NCI-H128 (cell line): ENCODE data around the gene GCLC.
A peak's percentile ranks its signal among the peaks of the same experiment; 100 is the strongest.
"Not testable (repeated sequence)": the region's sequence is repeated elsewhere in the genome, so short reads cannot be mapped to it uniquely, and the experiment has no call there.

Experiments
- DNase-seq: peaks from one replicate; lab custom pipeline; 2025; ENCODE audit not compliant: unreplicated experiment; lab: John Stamatoyannopoulos, UW

Gene GCLC

DNA sequence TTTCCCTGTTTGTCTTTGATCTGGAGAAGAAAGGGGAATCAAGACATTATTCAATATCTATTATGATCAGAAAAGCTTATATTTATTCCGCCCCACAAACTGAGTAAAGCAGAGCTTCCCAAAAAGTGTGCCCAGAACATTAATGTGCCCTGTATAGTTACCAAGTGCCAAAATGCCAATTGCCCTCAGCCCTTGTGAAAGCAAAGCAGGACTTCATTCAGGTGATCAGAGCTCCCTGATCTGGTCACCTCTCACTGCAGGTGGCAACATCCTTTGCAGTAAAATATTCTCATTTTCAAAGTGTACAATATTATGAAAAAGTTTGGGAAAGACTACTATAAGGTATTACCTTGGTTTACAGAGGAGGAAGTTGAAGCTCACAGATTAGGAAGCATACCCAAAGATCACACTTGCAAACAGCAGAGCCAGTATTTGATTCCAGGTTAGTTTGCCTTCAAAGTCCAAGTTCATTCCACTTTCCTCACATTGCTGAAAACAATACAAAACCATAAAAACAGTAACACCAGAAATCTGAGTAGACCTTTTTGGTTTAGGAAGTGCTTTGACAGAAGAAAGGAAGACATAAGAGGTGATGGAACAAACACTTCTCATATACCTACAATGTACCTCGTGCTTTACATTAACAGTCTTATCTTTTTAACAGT is 19.6 kb upstream of the GCLC start:
- DNase-seq, result no peak

DNA sequence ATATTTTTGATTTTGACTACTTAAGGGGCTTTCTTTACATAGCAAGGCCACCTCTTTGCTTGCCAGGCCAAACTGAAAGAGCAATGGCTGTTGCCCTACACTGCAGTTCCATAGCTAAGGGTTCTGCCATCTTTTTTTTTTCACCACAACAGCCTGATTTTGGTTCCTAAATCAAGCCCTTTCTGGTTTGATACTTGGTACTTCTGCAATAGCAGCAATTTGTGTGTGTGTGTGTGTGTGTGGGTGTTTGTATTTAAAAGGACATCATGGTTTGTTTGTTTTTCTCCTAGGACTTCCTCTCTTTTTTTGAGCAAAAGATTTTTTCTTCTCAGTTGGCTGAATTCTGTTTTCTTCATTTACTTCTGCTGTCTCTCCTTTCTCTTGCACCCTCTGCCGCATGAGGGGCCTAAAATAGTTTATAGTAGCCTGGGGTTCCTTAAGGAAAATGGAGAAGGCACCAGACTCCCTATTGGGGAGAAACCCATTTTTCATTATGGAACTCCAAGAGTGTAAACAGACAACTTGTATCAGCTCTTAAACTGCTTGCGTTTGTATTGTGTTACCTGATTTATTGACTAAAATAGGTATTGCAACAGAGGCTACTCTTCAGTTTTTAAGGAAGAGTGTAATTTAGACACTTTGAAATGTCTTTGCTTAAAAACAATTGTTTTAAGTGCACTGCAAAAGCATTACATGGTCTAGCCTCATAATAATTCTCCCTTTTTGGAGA is 12.2 kb upstream of the GCLC start:
- DNase-seq, result no peak

DNA sequence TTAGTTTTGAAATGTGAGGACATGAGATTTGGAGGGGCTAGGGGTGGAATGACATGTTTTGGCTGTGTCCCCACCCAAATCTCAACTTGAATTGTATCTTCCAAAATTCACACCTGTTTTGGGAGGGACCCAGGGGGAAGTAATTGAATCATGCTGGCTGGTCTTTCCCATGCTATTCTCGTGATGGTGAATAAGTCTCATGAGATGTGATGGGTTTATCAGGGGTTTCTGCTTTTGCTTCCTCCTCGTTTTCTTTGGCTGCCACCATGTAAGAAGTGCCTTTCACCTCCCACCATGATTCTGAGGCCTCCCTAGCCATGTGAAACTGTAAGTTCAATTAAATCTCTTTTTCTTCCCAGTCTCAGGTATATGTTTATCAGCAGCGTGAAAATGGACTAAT is 8.7 kb upstream of the GCLC start:
- not testable (repeated sequence) for DNase-seq

DNA sequence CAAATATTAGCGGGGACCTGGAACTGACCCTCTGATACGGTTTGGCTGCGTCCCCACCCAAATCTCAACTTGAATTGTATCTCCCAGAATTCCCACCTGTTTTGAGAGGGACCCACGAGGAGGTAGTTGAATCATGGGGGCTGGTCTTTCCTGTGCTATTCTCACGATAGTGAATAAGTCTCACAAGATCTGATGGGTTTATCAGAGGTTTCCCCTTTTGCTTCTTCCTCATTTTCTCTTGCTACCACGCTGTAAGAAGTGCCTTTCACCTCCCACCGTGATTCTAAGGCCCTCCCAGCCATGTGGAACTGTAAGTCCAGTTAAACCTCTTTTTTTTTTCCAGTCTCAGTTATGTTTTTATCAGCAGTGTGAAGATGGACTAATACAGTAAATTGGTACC is 6.8 kb upstream of the GCLC start:
- not testable (repeated sequence) for DNase-seq

DNA sequence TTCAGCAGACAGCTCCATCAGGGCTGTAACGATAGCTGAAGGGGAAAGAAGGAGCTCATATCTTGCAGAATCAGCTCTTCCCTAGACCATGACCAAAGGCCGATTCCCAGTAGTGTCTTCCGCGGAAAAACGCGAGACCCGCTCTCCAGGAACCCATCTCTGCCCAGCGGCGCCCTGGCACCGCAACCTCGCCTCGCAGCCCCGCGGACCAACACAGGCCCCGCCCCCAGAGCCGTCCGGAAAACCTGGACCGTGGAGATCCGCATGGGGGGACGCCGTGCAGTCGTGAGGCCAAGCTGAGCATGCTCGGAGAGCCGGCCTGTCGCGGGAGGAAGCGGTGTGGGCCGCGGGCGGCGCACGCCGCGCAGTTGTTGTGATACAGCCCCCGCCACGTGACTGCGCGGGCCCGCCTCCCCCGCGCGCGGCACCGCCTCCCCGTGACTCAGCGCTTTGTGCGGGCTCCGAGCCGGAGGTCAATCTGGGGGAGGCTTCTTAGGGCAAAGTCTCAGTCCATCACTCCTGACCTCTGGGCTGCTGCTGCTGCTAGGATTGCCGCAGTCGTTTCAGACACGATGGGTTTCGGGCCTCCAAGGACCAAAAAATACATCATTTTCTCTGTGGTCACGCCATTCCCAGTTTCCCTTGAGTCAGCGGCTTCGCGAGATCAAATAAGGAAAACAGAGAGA is 3.1 kb upstream of the GCLC start:
- DNase-seq, result peak; percentile 89

DNA sequence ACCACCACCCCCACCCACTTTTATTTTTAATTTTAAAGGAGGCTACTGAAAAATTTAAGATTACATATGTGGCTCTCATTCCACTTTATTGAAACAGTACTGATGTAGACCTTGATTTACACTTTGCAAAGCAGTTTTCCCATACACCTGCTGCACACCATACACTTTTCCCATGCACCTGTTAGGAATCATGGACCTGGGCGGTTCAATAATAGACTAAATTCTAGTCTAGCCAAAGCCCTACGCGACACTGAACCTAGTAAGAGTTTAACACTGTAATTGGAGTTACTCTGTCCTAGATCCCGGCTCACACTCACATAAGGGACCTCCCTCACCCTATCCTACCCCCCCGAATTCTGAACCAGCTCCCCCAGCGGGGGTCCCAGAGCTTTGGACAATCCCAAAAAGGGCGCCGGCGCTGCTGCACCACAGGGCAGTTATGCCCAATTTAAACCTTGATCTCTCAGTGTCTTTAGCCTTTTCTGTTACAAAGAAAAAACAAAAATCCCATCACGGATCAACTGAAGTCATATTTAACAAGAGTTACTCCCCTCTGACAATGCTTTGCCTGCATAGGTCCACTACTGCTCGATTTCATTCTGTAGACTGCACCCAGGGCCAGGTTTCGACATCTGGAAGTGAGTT is 2.4 kb upstream of the GCLC start:
- no peak for DNase-seq

DNA sequence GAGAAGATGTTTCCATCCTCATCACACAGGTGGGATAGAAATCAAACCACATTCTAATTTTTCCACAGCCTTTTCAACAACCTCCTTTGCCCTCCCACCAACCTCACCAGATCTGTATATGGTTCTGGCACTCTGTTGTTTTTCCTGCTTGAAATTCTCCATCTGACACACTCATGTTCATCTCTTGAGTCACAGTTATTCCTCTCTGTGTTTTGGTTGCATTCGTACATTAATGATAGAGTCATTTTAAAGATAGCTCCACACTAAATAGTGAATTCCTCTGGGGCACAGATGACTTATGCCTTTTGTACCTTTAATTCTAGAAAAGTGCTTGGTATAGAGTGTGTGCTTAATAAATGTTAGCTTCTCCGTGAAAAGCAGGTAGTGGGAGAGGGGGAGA is 1.4 kb upstream of the GCLC start:
- DNase-seq, result no peak

DNA sequence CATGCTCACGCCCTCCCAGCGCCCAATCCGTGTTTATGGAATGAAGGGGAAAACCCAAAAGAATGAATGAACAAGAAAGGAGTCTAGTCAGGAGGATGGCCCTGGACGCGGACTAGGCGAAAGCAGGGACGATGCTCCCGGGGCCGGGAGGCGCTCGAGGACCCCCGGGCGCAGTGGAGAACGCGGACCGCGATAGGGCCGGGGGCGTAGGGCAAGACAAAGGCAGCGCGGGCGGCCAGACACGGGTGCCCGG is 758 bp downstream of the GCLC start:
- no peak for DNase-seq

DNA sequence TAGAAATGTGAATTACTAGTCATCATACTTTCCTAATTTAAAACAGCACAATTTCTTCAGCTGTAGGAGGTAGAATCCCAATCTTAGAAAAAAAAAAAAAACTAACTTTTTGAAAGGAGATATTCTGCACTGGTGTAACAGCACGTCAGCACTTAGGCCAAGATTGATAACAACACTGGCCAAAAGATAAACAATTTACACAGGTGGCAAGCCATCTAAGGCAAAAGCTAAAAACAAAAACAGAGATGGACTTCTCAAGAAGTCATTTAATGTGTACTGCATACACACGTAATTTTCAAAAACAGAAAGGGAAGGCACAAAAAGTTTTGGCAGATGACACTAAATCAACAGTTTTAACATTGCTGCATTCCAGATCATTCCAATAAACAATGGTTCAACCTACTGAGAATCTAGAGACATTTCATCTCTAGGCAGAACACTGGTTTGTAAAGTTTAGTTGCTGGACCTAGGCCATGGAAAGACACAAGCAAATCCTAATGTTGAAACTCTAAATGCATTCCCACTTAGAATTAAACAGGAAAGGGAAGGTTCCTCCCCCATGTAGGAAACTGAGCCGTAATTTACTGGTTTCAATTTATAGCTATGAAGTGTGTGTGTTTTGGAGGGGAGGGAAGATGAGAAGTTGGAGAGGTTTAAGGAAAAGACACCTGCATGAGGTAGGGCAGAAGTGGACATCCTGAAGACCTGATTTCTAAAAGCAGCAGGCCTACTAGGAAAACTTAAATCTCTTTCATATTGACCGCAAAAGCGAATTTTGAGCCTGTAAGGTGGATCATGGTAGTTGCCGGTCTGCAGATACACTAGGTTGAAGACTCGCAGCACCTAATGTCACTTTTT is 1.3 kb downstream of the GCLC start:
- DNase-seq, result no peak

DNA sequence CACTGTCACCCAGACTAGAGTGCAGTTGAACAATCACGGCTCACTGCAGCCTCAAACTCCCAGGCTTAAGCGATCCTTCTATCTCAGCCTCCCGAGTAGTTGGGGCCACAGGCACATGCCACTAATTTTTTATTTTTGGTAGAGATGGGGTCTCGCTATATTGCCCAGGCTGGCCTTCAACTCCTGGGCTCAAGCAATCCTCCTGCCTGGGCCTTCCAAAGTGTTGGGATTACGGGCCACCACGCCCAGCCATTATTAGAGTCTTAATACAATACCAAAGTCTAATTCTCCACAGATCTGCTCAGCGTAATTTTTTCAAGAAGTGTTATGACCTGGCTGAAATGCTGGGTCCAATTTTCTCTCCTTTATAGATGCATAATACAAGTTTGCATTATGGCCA is 3.0 kb downstream of the GCLC start:
- DNase-seq, result no peak

DNA sequence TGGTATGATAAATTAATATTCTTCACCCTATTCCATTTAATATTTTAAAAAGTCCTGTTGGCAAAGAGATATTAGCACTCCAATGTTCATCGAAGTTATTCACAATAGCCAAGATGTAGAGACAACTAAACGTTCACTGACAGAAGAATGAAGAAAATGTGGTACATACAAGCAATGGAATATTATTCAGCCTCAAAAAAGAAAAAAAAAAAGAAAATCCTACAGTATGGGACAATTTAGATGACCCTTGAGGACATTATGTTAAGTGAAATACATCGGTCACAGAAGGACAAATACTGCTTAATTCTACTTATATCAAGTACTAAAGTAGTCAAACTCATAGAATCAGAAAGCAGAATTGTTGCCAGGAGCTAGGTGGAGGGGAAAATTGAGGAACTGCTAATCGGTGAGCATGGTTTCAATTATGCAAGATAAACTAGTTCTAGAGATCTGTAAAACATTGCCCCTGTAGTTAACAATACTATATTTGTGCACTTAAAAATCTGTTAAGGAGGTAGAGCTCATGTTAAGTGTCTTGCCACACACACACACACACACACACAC is 4.7 kb downstream of the GCLC start:
- DNase-seq, result no peak

DNA sequence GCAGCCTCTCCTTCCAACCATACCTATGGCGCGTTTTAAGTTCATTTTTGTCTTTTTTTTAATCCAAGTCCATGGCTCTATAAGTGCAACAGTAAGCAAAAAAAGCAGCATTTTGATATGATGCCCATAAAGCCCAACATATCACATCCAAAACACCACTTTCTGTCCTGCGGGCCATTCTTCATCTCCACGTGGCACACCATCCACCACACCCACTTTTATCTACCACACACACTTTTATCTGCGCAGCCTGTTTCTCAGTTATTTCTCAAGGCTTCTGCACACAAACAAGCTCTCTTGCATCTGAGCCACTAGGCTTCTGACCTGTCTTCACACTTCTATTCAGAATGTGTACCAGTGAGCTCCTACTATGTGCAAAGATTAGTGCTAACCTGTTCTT is 5.3 kb downstream of the GCLC start:
- DNase-seq, result no peak

DNA sequence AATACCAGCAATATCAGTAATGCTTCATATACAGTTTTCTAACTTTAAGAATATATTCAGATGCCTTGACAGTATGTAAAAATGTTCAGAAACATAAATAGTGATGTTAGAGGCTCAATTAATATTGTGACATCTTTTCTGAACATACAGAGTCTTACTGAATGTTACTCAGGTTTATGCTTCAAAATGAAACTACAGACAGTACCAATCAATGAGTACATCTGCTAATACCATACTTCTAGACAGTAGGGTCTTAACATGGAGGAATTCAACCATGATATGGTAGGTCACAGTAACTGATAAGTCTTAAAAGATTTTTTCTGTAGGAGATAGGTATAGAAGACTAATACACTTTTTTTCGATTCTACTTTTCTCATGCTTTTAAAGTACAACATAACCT is 8.3 kb downstream of the GCLC start:
- DNase-seq, result no peak

DNA sequence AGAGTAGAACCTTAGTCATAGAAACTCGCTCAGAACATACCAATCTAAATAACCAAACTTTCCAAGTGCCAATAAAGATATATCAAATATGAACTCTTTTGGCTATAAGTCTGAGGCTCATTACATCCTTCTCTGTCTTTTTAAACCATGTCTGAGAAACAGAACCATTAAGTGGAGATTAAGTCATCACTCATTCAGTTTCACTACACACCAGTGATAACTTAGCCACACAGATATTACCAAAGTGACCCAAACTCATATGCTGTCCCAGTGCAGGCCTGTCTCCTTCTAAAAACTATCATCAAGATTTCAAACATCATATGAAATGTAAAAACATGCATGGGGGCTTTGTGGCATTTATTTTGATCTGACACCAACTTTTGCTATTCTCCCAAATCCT is 12.0 kb downstream of the GCLC start:
- DNase-seq, result no peak

DNA sequence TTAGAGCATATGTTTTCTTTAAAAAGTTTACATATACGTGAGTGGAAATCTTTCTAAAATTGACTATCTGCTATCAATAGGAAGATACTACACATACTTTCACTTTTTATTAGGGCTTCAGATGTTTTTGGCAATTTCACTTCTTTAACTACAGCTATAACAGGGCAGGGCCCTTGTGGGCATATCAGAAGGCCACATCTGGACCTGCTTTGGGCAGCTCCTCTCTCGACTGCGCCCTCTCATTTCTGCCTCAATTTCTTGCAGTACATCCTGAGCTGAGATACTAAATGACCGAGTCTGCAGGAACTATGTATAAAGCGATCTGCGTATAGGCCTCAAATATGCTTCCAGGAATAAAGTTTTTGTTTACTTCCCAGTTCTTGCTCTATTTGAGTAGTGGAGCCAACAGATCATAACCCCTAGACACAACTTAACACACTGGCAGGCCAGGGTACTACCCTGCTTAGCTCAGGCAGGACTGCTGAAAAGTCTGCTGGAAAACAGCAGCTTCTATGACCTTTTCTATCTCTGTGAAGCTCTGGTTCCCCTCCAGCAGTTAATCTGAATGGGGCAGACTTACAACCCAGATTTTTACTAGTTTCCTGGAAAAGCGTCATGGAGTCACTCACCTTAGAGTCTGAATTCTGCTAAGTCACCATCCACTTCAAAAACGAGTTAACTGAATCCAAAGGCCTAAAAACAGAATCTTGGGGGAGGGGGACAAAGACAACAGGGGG is 12.7 kb downstream of the GCLC start:
- no peak for DNase-seq

DNA sequence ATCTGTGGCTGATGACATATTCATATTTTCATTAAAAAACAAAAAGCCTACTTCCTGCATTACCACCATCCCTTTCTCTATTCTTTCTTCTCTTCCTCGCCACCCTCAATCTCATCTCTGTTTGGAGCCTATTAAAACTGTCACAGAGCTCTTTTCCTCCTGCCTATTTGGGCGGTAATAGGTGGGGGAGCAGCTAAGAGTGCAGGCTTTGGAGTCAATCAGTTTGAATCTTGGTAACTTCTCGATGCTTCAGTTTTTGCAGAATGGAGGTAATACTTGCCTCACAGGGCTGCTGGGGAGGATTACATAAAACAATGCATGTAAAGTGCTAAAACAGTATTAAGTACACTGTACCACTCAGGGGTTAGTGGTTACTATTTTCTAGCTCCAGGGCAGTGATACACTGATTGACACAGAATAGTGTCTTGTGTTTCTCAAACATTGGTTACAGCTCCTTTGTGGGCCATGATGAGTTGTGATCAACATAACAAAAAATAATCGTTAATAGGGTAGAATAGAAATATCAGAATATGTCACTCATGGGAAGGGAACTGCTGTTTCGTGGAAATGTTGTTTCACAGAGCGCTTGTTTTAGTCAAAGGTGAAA is 14.0 kb downstream of the GCLC start:
- no peak for DNase-seq

DNA sequence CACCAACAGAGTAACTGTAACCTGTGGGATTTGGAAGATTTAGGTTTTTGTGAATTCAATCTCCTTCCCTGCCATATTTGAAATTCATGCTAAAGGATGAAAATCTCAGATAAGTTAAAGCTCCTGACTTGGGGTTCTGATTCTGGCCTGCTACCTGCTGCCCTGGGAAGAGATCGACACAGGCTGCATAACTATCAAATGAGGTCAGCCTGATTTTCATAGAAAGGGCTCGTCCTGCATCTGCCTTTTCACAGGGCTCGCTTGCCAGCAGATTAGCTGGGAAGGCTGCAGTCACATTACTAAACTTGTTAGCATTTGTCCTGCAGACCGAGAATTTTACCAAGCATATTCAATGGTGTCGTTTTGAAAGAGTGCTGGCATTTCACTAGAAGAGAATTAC is 14.6 kb downstream of the GCLC start:
- DNase-seq, result no peak

DNA sequence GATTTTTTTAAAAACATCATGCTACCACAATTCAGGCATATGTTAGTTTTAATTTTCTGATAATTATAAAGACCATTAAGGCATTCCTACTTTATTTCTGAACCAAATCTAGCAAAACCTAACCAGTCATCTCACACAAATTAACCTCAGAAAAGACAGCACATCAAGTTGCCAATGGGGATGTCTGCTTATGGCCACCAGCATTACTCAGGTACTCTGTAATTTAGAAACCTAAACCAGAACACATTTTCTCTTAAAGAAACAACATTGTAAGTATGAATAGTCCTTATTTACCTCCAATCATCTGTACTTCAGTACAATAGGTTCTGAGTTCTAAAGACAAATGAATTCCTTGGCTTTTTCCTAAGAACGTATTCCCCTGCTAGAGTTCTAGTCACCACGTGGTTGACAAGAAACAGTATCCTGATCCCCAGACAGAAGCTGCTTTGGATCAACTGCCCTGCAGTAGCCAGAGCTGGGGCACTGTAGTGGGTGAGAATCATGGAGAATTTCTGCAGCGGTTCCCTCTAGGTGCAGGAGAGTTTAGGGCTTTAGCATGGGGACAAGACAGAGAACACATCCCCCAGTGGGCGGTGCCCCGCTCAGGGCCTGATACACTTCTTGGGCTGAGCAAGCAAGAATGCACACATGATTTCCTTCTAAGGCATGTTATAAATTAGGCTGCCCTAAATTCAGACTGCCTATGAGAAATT is 15.4 kb downstream of the GCLC start:
- DNase-seq, result no peak

DNA sequence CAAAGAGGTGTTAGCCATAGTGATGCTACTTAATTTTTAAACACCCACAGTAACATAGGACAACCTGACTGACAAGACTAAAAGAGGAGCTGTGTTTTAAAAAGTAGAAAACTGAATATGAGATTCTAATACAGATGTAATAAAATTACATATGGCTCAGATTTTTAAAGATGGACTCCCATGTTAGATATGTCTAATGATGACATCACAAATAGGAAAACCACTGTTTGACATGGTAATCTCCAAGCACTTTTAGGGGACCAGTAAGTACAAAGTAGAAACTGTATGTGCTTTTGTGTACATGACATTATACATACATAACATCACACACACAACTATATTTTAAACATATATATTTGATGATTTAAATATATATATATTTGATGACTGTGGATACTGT is 16.8 kb downstream of the GCLC start:
- DNase-seq, result no peak
